Muscle of leg (tissue), 11 donors: ENCODE measurements around the gene CFAP99. TPM values are rescaled to one million over a fixed set of nuclear protein-coding genes. Genes with fewer than 3 reads are reported as not detected.
A peak's percentile ranks its signal among the peaks of the same experiment; 100 is the strongest.

Experiments used
- DNase-seq: peaks from one replicate; pipeline ENCODE4 v3.0.0; 2013
- H3K27ac ChIP-seq: one replicate; pipeline ENCODE4 v1.5.1; 2013; ENCODE audit warnings: mild to moderate bottlenecking, low read length, control low read depth
- H3K27me3 ChIP-seq: one replicate; pipeline ENCODE4 v1.6.1; 2013; ENCODE audit warnings: low read length; ENCODE audit not compliant: control insufficient read depth, insufficient read depth
- H3K36me3 ChIP-seq: one replicate; pipeline ENCODE4 v1.6.1; 2013; ENCODE audit warnings: low read length; ENCODE audit not compliant: control insufficient read depth, insufficient read depth
- H3K4me1 ChIP-seq: one replicate; pipeline ENCODE4 v1.6.1; 2013; ENCODE audit warnings: low read length; ENCODE audit not compliant: control insufficient read depth, insufficient read depth
- H3K4me3 ChIP-seq: one replicate; pipeline ENCODE4 v1.5.1; 2013; ENCODE audit warnings: low read length, control low read depth
- H3K9me3 ChIP-seq: replicated peaks from 2 replicates; pipeline ENCODE4 v1.6.1; 2013; ENCODE audit warnings: low read depth, low read length; ENCODE audit not compliant: control insufficient read depth
- WGBS: methylation state at CpG from one replicate; pipeline ENCODE4 v1.1.5; 2013; ENCODE audit warnings: missing lambda C conversion rate; ENCODE audit not compliant: insufficient coverage; 5-methylcytosine and 5-hydroxymethylcytosine counted together
- polyA plus RNA-seq, 8 donors: library from polyadenylated mRNA; unstranded; fragments of 120-200 nt; gene quantifications; one replicate each; pipeline versions ENCODE4 v1.2.1 to v1.2.3, GENCODE V29; 2013; ENCODE audit warnings: inconsistent platforms in 1 of 8, low replicate concordance in 1 of 8; ENCODE audit not compliant: insufficient read length in 8 of 8, insufficient read depth in 1 of 8
- total RNA-seq: library from RNA; stranded (reverse); fragments of 120-200 nt; gene quantifications from one replicate; pipeline ENCODE4 v1.2.4, GENCODE V29; 2013

Gene CFAP99
- total and polyA plus RNA-seq, 9 donors: 0.07 to 0.41 (median 0.13) TPM; not detected in 4

DNA sequence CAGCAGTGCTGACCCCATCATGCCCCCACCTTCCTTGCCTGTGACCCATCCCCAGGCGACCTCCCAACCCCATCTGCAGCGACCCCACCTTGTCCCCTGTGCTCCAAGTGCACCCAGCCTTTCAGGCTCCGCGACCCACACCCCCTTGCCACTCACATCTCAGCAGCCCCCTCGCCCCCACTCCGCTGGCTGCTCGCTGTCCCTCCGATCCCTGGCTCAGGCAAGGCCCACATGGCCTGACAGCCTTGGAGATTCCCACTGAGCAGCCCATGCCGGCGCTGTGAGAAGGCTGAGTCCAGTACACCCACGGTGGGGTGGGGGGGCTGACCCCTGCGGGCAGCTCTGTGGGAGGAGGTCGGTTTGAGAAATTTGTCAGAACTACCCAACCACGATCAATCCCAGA, 9.4 kb upstream of the CFAP99 start:
- H3K4me1 ChIP-seq: peaks cover 20% of the 10 kb centered on the region
- H3K36me3 ChIP-seq: no peaks in the 10 kb centered on the region
- 92% methylated on average over 5 of the region's 14 CpGs for WGBS
- peaks cover 30% of the 10 kb centered on the region for H3K27me3 ChIP-seq
- no peaks in the 10 kb centered on the region for H3K9me3 ChIP-seq
- no peak for DNase-seq
- no peak overlapping the region for H3K4me3 ChIP-seq
- no peak overlapping the region for H3K27ac ChIP-seq

DNA sequence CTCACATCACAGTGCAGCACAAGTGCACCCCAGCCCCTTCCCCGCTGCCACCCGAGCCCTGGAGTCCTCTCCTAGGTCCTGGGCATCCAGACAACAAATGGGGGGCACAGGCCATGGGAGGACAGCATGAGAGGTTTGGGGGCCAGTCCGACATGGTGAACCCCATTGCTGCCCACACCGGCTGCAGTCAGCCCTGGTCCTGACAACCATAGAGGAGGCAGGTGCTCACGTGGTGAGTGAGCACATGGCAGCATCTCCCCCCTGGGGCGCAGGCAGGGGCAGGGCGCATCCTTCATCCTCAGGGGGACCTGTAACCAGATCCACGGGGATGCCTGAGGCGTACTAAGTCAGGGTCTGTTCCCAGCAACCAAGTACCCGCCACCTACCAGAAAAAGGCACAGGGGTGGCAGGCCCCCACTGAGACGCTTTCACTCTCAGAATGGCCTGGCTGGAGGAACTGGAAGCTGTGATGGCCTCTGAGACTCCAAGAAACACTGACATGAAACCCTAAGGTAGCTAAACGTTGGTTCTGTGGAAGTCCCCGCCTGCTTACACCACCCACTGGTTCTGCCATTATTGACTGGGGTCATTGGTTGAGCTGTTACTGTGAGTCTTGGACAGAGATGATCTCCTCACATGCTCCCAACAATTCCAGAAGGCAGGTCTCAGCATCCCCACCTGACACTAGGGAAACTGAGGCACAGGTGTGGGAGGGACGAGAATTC, 6.8 kb upstream of the CFAP99 start:
- Histone ChIP-seq H3K27ac (no peak overlapping the region), H3K27me3 (peaks cover 54% of the 10 kb centered on the region), H3K36me3 (no peaks in the 10 kb centered on the region), H3K4me1 (peaks cover 31% of the 10 kb centered on the region), H3K9me3 (no peaks in the 10 kb centered on the region), H3K4me3 (no peak overlapping the region)
- DNase-seq: no peak
- WGBS: 79% methylated on average over 14 of the region's 14 CpGs

DNA sequence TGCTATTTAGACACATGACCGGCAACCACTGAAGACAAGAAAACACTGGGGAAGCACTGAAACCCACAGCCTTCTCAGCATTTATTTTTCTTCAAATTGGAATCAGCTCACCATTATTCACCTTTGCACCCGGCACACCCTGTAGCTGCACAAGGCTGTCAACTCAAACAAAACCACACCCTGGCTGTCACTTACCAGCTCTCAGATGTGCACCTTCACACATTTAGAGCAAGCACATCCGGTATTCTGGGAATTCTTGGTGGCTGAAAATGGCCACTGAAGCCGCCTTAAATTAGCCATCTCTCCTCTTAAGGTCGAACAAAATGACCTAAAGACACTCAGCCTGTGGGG, 6.2 kb upstream of the CFAP99 start:
- H3K4me1 ChIP-seq: peaks cover 33% of the 10 kb centered on the region
- whole genome bisulfite sequencing: 40% methylated on average over 5 of the region's 5 CpGs
- H3K27me3 ChIP-seq: peaks cover 58% of the 10 kb centered on the region
- H3K27ac ChIP-seq: peak overlapping the region; percentile 35
- no peaks in the 10 kb centered on the region for H3K36me3 ChIP-seq
- no peaks in the 10 kb centered on the region for H3K9me3 ChIP-seq
- H3K4me3 ChIP-seq: no peak overlapping the region
- no peak for DNase-seq

DNA sequence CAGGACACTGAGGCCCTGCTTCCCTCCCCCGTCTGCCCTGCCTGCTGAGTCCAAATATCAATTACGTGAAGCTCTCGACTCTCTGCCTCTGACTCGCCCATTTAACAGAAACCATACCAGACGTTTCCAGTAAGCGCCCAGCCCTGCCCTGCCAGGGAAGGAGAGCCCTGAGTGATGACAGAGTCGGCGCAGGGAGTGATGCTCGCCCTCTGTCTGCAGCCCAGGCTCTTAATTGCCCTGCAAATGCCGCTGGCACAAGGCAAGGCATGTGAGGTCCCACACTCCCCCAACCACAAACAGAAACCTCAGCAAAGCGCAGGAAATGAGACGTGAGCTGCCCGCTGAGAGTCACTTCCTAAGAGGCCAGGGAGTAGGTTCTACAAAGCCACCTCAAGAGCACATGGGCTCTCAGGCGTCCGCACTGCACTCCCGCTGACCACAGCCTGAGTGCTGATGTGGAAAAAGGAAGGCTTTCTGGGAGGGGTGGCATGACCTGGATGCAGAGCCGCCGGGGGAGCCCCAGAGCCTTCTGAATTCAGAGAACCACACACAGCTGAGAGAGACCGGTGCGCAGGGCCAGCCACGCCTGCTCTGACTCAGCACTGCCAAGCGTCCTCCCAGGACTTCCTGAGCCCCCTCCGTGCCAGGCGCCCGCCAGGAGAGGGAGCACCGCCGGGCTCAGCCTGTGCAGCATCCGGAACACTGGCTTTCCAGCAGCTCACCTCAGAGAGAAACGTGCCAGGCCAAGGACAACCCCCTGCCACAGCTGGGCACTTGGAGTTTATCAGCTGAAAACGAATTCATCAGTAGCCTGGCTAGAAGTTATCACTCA, 5.7 kb upstream of the CFAP99 start:
- Histone ChIP-seq H3K9me3 (no peaks in the 10 kb centered on the region), H3K4me1 (peaks cover 39% of the 10 kb centered on the region), H3K4me3 (no peak overlapping the region), H3K36me3 (no peaks in the 10 kb centered on the region), H3K27me3 (peaks cover 64% of the 10 kb centered on the region), H3K27ac (peak overlapping the region; percentile 35)
- DNase-seq: peak; percentile 65
- 6% methylated on average over 29 of the region's 30 CpGs for WGBS

DNA sequence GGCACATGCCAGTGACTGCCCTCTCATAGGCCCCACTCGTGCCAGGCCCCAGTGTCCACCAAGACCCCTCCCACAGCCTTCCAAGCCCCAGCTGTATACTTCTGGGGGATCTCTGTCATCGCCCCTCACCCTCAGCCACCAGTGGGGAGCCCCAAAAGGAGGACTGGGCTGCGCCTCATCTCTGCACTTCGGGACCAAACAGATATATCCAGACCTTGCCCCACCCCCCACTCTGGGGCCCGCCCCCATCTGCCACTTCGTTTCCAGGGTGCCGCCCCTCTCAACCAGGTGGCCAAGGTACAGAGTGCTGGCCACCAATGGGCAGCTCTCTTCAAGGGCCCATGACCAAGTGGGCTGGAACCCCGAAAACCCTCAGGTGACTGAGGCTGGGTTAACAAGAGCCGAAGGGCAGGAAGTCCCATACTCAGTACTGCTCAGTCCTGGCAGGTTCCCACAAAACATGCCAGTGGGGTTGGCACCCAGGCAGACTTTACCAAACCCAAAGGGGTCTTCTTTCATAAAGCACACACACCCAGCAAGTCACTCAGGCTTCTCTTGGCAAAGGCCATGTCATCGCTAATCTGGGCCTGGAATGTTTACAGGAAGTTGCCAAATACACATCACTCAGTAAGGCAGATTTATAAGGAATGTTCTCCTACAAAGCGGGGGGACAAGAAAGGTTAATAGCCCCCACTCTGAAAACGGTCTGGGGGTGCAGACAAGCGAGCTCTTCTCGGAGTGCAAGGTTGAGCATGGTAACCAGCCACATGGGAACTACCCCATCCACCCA, 4.7 kb upstream of the CFAP99 start:
- Histone ChIP-seq H3K27me3 (peaks cover 68% of the 10 kb centered on the region), H3K4me3 (no peak overlapping the region), H3K27ac (no peak overlapping the region), H3K4me1 (peaks cover 42% of the 10 kb centered on the region), H3K9me3 (no peaks in the 10 kb centered on the region), H3K36me3 (no peaks in the 10 kb centered on the region)
- WGBS: 63% methylated on average over 6 of the region's 14 CpGs
- no peak for DNase-seq

DNA sequence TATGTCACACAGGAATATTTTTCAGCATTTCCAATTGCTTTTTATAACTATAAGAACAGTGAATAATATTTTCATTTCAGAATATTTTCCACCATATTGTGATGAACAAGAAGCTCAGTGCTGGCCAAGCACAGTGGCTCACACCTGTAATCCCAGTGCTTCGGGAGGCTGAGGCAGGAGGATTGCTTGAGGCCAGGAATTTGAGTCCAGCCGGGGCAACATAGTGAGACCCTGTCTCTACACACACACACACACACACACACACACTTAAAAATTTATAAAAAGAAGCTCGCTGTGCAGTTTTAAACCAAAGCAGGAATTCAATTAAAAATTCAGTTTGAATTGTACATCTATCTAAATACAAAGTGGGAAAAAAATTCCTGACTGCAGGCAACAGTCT, 3.5 kb upstream of the CFAP99 start:
- Histone ChIP-seq H3K4me1 (peaks cover 51% of the 10 kb centered on the region), H3K27ac (no peak overlapping the region), H3K36me3 (no peaks in the 10 kb centered on the region), H3K9me3 (no peaks in the 10 kb centered on the region), H3K4me3 (no peak overlapping the region), H3K27me3 (peaks cover 80% of the 10 kb centered on the region)
- WGBS: no CpG with 5 or more reads among the region's 3 CpGs
- DNase-seq: no peak

DNA sequence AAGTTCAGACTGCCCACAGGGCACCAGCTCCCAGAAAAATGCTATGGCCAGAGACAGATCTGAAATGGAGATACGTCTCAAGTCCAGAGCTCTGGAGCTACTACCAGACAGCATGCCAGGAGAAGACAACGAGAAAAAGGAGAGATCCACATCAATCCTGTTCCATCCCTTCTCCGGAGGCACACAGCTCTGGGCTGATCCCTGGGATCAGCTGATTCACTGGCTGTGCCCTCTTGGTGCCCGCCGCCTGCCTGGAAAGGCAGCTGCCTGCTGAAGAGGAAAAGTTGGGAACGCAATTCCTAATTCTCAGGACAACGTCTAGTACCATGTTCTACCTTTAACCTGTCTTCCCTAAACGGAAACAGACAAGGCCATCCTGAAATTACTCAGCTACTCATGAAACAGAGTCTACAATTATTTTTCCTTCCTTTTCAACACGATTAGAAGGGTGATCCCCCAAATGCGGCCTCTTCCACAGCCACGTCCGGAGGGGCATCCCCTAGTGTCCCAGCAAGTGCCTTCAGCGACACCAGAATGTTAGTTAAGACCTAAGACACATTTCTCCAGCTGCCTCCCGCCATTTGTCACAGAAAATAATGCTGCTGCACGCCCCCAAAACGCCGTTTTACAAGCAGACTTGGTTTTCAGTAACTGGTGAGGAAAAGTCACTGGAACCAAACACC, 2.7 kb upstream of the CFAP99 start:
- no peaks in the 10 kb centered on the region for H3K36me3 ChIP-seq
- DNase-seq: no peak
- peaks cover 88% of the 10 kb centered on the region for H3K27me3 ChIP-seq
- peaks cover 51% of the 10 kb centered on the region for H3K4me1 ChIP-seq
- no peaks in the 10 kb centered on the region for H3K9me3 ChIP-seq
- 37% methylated on average over 17 of the region's 17 CpGs for WGBS
- no peak overlapping the region for H3K27ac ChIP-seq
- no peak overlapping the region for H3K4me3 ChIP-seq

DNA sequence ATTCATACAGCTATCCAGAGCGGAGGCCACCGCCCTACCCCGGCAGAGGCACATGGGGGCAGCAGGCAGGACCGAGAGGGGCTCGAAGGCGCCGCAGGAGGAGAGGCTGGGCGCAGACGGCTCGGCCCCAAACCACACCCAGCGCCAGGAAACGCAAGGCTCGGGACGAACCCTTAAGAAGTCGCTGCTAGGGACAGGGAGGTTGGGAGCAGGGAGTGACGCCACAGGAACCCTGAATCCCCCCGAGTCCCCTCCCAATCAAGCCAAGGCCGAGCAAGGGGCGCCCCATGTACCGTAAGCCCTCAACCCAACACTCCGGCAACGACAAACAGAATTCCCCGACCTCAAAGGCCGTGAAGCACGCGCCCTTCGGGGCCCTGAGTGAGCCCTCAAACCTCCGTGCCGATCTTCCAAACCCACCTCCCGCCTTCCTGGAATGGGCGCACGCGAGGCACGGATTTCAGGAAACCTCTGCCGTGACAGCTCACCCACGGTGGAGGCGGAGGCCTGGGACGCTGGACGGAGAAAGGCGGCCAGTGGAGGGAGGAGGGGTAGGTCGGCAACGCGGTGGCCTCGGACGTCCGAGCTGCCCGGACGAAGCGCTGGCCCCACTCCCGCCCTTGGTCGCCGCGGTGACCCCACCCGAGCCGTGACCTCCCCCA, 2.1 kb upstream of the CFAP99 start:
- peaks cover 51% of the 10 kb centered on the region for H3K4me1 ChIP-seq
- H3K9me3 ChIP-seq: no peaks in the 10 kb centered on the region
- H3K4me3 ChIP-seq: peak overlapping the region; percentile 5
- H3K36me3 ChIP-seq: no peaks in the 10 kb centered on the region
- peaks cover 90% of the 10 kb centered on the region for H3K27me3 ChIP-seq
- no peak for DNase-seq
- no peak overlapping the region for H3K27ac ChIP-seq
- under 1% methylated on average over 39 of the region's 55 CpGs for WGBS

DNA sequence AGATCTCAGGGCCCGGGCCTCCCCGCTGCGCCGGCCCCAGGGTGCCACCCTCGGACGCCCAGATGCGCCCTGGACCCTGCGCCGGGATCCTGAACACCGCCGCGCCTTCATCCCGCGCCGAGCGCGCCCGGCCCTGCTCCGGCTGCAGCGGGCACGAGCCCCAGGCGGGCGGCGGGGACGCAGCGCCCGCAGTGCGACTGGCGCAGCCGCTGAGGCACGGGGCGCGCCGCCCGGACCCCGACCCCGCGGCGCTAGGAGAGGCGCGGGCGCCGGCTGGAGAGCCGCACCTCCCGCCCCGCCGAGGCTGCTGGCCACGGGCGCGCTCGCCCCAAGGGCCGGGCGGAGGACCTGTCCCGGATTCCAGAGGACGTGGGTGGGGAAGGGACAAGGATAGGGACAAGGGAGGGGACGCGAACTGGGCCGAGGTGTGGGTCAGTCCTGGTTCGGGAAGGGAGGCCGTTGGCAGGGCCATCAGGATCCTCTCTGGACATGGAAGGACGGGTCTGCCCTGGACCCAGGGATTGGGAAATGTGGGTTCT, 1.5 kb upstream of the CFAP99 start:
- Histone ChIP-seq H3K27ac (no peak overlapping the region), H3K27me3 (peaks cover 90% of the 10 kb centered on the region), H3K4me3 (peak overlapping the region; percentile 37), H3K4me1 (peaks cover 49% of the 10 kb centered on the region), H3K9me3 (no peaks in the 10 kb centered on the region), H3K36me3 (no peaks in the 10 kb centered on the region)
- no peak for DNase-seq
- WGBS: under 1% methylated on average over 61 of the region's 61 CpGs
